Vagina (tissue), 2 donors: ENCODE results near the gene CHKB. TPM values are rescaled to one million over a fixed set of nuclear protein-coding genes. Genes with fewer than 3 reads are reported as not detected.

Experiments used
- DNase-seq, 2 donors: peaks; one replicate each; pipeline ENCODE4 v3.0.0-alpha.2; 2017; ENCODE audit errors: extremely low spot score in 2 of 2
- H3K27ac ChIP-seq: fragments of 200-600 bp; sonication (generic); one replicate; pipeline ENCODE4 v1.5.1; 2019
- H3K27me3 ChIP-seq: fragments of 200-600 bp; sonication (generic); one replicate; pipeline ENCODE4 v1.5.1; 2019
- H3K36me3 ChIP-seq, 2 donors: fragments of 200-600 bp; sonication (generic); one replicate each; pipeline ENCODE4 v1.5.1; 2017 to 2019
- H3K4me1 ChIP-seq: fragments of 200-600 bp; sonication (generic); one replicate; pipeline ENCODE4 v1.5.1; 2019
- H3K4me3 ChIP-seq, 2 donors: fragments of 200-600 bp; sonication (generic); 1 replicate in 1 of 2; 2 replicates in 1 of 2; pipeline ENCODE4 v1.5.1; 2016 to 2019
- H3K9me3 ChIP-seq: fragments of 200-600 bp; sonication (generic); one replicate; pipeline ENCODE4 v1.5.1; 2019
- POLR2A ChIP-seq, 2 donors: fragments of 450-650 bp; IDR thresholded peaks; one replicate each; pipeline ENCODE4 v1.6.1; 2017; ENCODE audit warnings: antibody characterized with exemption in 2 of 2, mild to moderate bottlenecking in 2 of 2, moderate library complexity in 2 of 2
- POLR2AphosphoS5 ChIP-seq, 2 donors: sonication (generic); formaldehyde crosslinking; IDR thresholded peaks; one replicate each; pipeline ENCODE4 v1.9.0; 2017; ENCODE audit warnings: antibody characterized with exemption in 2 of 2, mild to moderate bottlenecking in 2 of 2, low read depth in 1 of 2; ENCODE audit not compliant: insufficient read depth in 1 of 2
- intact Hi-C: fragments of 100-400 bp; cut with DNase I; formaldehyde crosslinking; loops from one replicate; pipeline ENCODE4 v1.15.1; 2023
- total RNA-seq: library from RNA; depleted of rRNA; stranded (reverse); fragments of >200 nt; gene quantifications from one replicate; pipeline ENCODE4 v1.2.3, GENCODE V29; 2016
- TF ChIP-seq, protein P1 (sequence below), 3 experiments: fragments of 450-650 bp in 2 of 3; fragments of 200-600 bp in 1 of 3; sonication (generic) in 1 of 3; IDR thresholded peaks; one replicate each; pipeline ENCODE4 v1.5.1; 2017 to 2019; ENCODE audit warnings: antibody characterized with exemption in 3 of 3, mild to moderate bottlenecking in 2 of 3, moderate library complexity in 2 of 3

Gene CHKB
- total RNA-seq, 1 donor from 2014 or later = 51.6 TPM

DNA sequence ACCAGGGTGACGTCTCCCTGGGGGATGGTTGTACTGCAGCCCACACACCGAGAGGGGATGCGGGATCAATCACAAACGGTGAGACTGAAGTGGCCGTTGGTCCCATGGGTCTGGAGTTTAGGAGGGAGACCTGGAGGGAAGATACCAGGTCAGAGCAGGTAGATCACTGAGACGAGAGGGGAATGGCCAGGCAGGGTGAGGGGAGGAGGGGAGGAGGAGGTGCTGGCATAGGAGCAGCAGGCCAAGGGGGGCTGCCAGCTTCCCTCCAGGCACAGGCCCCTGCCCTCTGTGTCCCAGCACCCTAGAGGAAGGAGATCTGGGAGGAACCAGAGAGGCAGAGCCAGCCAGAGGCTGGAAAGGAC lies 25.0 kb upstream of the CHKB start:
- Histone ChIP-seq H3K4me1 (no peaks in the 10 kb centered on the region), H3K27me3 (no peaks in the 10 kb centered on the region), H3K36me3 (no peaks in the 10 kb centered on the region), H3K9me3 (no peaks in the 10 kb centered on the region), H3K27ac (no peak overlapping the region), H3K4me3 (no peak overlapping the region)
- TF ChIP-seq POLR2AphosphoS5 (IDR thresholded peaks at IDR 0.05; ENCODE audit: insufficient read depth in 1 of 2, low read depth in 1 of 2) (no peak), POLR2A (IDR thresholded peaks at IDR 0.05) (no peak)
- TF ChIP-seq, protein P1, sequence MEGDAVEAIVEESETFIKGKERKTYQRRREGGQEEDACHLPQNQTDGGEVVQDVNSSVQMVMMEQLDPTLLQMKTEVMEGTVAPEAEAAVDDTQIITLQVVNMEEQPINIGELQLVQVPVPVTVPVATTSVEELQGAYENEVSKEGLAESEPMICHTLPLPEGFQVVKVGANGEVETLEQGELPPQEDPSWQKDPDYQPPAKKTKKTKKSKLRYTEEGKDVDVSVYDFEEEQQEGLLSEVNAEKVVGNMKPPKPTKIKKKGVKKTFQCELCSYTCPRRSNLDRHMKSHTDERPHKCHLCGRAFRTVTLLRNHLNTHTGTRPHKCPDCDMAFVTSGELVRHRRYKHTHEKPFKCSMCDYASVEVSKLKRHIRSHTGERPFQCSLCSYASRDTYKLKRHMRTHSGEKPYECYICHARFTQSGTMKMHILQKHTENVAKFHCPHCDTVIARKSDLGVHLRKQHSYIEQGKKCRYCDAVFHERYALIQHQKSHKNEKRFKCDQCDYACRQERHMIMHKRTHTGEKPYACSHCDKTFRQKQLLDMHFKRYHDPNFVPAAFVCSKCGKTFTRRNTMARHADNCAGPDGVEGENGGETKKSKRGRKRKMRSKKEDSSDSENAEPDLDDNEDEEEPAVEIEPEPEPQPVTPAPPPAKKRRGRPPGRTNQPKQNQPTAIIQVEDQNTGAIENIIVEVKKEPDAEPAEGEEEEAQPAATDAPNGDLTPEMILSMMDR (IDR thresholded peaks at IDR 0.05) = no peak
- intact Hi-C loops = no loop called here
- DNase-seq = no peak

DNA sequence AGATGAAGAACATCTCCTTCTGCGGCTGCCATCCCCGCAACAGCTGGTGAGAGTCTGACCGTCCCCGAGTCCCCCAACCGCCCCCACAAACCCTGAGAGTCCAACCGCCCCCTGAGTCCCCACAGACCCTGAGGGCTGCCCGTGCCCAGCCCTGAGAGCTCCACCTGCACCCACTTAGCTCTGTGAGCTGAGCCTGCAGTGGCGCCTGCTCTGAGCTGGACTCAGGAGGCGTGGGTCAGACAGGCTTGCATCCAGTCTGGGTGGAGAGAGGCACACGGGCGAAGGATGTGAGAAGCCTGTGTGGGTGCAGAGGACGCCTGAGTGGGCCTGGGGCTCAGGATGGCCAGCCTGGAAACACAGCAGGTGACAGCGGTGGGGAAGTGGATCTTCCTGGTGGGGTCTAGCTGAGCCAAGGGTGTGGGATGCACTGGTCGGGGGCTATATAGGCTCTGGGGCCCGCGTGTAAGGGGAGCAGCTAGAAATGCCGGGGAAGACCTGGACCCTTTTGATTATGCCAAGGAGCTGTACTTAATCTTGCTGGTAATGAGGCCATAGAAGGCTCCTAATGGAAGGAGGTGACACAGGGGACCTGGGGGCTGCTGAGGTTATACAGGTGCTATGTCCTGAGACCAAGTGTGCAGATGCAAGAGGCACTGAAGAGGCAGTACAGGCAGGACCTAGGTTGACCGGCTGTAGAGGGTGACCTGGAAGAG lies 24.5 kb upstream of the CHKB start:
- no peaks in the 10 kb centered on the region for H3K4me1 ChIP-seq
- no peaks in the 10 kb centered on the region for H3K9me3 ChIP-seq
- H3K27ac ChIP-seq = no peak overlapping the region
- TF ChIP-seq, protein P1 (IDR thresholded peaks at IDR 0.05) = no peak
- no peak for TF ChIP-seq POLR2A (IDR thresholded peaks at IDR 0.05)
- TF ChIP-seq POLR2AphosphoS5 (IDR thresholded peaks at IDR 0.05; ENCODE audit: insufficient read depth in 1 of 2, low read depth in 1 of 2) = no peak
- H3K4me3 ChIP-seq = no peak overlapping the region
- no peaks in the 10 kb centered on the region for H3K27me3 ChIP-seq
- no peaks in the 10 kb centered on the region for H3K36me3 ChIP-seq
- intact Hi-C loops = no loop called here
- no peak for DNase-seq

DNA sequence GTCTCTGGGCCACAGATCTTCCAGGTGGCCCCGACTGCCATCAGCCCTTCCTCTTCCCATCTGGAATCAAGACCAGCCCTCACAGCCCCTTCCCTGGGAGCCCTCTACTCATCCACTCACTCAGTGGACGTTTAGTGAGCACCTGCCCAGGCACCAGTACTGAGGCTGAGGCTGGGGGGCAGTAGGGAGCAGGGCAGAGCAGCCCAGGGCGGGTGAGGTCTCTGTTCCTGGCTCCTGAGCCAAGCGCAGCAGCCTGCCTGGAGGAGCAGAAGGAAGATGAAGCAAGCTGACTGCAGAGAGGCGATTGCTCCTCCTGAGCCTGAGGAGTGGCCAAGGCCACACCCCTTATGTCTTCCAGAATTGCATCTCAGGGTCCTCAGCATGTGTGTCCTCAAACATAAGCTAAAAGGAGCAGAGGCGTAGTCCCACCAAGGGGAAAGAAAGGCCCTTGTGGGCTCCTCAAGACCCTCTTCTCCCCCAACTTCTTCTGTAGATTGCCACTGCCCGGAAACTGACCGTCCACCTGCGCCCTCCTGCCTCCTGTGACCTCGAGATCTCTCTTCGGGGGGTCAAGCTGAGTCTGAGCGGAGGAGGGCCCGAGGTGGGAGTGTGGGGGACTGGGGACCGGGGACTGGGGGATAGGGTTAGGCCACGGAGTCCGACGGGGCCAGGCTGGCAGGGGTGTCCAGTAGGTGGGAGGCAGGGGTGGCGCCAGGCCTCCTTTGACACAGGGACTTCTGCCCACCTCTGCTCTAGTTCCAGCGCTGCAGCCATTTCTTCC lies 23.7 kb upstream of the CHKB start:
- TF ChIP-seq POLR2A (IDR thresholded peaks at IDR 0.05) (no peak), POLR2AphosphoS5 (IDR thresholded peaks at IDR 0.05; ENCODE audit: insufficient read depth in 1 of 2, low read depth in 1 of 2) (no peak)
- TF ChIP-seq, protein P1 (IDR thresholded peaks at IDR 0.05) = no peak
- H3K36me3 ChIP-seq = no peaks in the 10 kb centered on the region
- H3K4me1 ChIP-seq = no peaks in the 10 kb centered on the region
- H3K27ac ChIP-seq = no peak overlapping the region
- H3K27me3 ChIP-seq = no peaks in the 10 kb centered on the region
- intact Hi-C loops = no loop called here
- H3K9me3 ChIP-seq = no peaks in the 10 kb centered on the region
- no peak for DNase-seq
- no peak overlapping the region for H3K4me3 ChIP-seq

DNA sequence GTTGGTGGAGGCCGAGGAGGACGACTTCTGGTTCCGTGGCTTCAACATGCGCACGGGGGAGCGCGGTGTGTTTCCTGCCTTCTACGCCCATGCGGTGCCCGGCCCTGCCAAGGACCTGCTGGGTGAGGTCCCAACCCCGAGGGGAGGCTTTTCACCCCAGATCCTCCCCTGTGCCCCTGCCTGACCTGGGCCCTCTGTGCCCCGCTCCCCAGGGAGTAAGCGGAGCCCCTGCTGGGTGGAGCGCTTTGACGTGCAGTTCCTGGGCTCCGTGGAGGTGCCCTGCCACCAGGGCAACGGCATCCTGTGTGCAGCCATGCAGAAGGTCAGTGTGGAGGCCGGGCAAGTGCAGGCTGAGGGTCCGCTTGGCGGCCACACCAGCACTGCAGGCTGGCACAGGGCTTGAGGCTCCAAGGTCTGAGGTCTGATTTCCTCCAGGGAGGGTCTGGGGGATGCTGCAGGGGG lies 23.0 kb upstream of the CHKB start:
- Histone ChIP-seq H3K4me3 (no peak overlapping the region), H3K4me1 (no peaks in the 10 kb centered on the region), H3K9me3 (no peaks in the 10 kb centered on the region), H3K27ac (no peak overlapping the region), H3K27me3 (no peaks in the 10 kb centered on the region), H3K36me3 (no peaks in the 10 kb centered on the region)
- no peak for DNase-seq
- intact Hi-C loops = loop anchor here (2.0 kb wide), 1 partner anchor 49 kb away; no protein-coding TSS in a partner anchor
- TF ChIP-seq POLR2A (IDR thresholded peaks at IDR 0.05) = no peak
- TF ChIP-seq POLR2AphosphoS5 (IDR thresholded peaks at IDR 0.05; ENCODE audit: insufficient read depth in 1 of 2, low read depth in 1 of 2) = no peak
- TF ChIP-seq, protein P1 (IDR thresholded peaks at IDR 0.05) = no peak
